HPDE6-E6E7 (cell line): ENCODE results near the gene HOXC11.

Experiments used
- DNase-seq: peaks from one replicate; pipeline ENCODE4 v3.0.0; 2011; ENCODE audit warnings: missing footprints; ENCODE audit errors: extremely low spot score

Gene HOXC11

DNA sequence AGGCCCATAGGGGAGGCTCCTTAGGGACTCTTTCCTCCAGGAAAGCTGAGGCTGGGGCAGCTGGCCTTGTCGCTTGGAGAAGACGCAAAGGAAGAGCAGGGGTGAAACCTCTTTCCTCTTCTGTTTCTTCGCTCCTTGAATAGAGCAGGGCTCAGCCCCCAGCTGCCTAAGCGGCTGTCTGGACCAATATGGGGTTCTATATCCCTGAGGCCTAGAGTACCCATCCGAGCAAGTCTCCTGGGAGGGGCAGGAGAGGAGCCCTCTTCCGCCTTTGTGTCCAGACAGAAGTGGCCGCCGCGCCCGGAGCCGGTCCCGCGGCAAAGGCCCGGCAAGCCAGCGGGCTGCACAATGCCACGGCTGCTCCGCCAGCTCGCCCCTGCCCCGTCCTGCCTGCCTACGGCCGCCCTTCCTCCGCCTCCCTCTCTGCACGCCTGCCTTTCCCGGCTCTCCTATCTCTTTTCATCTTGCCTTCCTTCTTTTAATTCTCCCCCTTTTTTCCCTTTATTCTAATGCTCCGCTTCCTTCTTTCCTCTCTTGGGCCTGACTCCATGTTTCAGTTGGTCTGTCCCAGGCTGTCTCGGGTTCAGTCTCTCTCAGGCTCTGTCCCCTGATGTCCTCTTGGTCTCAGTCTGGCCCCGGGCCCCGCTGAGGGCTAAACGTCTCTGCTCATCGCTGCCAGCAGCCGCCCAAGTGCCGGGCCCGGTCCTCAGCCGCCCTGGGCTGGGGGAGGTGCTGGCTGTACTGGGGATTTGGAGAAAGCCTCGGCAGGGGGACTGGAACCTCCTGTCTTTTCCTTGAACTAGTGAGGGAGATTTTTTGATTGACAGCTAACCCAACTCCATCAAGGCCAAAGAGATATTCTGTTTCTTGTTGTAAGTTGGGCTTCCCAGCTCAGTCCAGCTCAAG lies 24.5 kb downstream of the HOXC11 start:
- DNase-seq: no peak

DNA sequence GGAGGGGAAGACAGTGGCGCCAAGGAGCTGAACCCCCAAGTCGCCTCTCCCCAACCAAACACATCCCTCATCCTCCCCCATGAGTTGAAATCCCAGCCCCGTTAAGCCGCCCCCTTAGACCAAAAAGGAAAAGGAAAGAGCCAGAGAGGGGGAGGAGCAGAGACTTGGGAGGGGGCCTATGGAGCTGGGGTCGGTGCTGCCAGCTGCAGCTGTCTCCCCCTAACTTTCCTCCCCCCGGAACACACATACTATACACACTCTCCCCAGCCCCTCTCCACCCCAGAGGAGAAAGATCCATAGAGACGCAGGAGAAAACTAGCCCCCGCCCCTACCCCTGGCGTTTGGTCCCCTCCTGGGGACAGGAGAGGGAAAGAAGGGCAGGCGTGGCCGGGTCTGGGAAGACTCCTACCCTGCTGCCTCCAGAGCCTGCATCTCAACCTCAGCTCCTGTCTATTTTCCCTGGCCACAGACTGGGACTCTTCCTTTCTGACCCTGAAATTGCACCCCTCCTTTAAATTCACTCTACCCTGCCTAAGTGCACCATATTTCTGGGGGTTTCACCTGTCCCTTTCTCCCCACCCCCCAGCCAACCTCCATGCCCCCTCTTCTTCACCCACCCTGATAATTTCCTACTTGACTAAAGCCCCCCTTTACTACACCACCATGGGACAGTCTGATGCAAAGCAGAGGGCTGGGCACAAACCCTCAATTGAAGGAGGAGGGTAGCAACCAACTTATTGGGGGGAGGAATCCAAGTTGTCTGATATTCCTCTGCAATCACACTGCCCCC lies 25.4 kb downstream of the HOXC11 start:
- DNase-seq: no peak

GRCh38 chr12:53998900-53999236 lies 25.9 kb downstream of the HOXC11 start:
- DNase-seq: no peak

- no peak for DNase-seq
Measured at GRCh38 chr12:53999559-54000115, 26.7 kb downstream of the HOXC11 start.

- no peak for DNase-seq
Measured at GRCh38 chr12:54000116-54001114, 27.5 kb downstream of the HOXC11 start, which contains the start of gene HOXC9. Gene HOXC9, plus strand, starts transcription at chr12:54000161. Its CDS starts 28 bp downstream, at chr12:54000189.

GRCh38 chr12:54001283-54002187 lies 28.6 kb downstream of the HOXC11 start:
- DNase-seq: no peak

DNA sequence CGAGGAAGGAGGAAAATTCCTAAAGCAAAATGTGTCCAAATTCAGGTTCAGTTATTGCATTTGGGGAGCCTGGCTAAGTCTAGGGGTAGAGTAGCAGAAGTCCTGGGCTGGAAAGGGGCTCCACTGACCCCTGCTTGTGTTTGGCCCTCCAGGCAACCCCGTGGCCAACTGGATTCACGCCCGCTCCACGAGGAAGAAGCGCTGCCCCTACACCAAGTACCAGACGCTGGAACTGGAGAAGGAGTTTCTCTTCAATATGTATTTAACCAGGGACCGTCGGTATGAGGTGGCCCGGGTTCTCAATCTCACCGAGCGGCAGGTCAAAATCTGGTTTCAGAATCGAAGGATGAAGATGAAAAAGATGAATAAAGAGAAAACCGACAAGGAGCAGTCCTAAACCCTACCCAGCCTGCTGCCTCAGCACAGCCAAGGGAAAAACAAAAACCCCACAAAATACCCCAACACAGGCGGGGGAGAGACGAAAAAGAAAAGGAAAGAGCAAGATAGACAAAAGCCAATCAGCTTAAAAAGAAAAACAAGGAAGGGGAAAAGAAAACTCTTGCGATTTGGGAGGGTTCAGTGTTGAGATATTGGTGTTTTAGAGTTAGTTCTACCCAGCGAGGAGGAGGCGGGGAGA lies 29.5 kb downstream of the HOXC11 start:
- DNase-seq: no peak

GRCh38 chr12:54002915-54003389 lies 30.0 kb downstream of the HOXC11 start:
- no peak for DNase-seq

DNA sequence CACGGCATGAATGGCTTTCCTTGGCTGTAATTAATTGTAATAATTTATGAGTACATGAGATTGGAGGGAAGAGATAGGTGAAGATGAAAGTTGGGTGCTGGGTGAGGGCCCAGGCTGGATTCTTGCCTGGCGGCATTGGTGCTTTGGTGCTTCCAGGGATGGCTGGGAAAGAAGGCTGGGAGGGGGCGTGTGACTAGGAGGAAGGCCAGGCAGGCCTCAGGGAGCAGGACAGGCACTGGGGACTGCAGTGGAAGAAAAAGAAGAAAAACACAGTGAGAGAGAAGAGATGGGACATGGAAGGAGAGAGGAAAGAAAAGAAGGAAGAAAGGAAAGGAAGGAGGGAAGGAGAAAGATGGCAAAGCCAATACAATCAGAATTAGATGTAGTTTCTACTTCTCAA lies 30.7 kb downstream of the HOXC11 start:
- DNase-seq: no peak

GRCh38 chr12:54004063-54004840 lies 31.3 kb downstream of the HOXC11 start:
- no peak for DNase-seq

DNA sequence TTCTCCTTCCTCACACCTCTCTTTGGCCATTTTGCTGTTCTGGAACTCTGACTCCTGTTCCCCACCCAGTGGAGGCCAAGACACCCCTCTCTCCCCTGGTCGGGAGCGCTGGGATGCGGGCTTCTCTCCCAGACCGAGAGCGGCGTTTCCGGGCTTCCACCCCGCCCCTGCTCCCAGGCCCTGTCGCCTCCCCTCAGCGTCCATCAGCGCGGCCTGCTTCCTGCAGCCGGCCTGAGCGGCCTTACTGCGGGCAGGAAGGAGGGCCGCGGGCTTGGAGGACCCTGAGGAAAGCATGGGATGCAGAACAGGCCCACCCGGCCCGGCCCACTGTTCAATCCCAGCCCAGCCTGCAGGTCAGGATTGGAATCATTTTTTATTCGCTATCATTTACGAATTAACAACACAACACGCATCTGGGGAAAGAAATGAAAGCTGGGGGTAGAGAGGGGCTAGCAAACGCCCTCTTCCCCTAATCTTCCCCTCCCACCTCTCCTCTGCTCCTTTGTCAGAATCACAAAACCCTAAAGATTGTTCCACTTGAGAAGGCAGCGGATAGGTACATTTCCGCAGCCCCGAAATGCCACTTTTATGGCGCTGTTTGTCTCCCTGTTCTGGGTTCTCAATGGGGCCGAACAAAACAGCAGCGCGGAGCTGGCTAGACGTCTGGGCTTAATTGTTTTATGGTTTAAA lies 32.1 kb downstream of the HOXC11 start:
- no peak for DNase-seq

- DNase-seq: no peak
Measured at GRCh38 chr12:54005531-54005852, 32.6 kb downstream of the HOXC11 start.

DNA sequence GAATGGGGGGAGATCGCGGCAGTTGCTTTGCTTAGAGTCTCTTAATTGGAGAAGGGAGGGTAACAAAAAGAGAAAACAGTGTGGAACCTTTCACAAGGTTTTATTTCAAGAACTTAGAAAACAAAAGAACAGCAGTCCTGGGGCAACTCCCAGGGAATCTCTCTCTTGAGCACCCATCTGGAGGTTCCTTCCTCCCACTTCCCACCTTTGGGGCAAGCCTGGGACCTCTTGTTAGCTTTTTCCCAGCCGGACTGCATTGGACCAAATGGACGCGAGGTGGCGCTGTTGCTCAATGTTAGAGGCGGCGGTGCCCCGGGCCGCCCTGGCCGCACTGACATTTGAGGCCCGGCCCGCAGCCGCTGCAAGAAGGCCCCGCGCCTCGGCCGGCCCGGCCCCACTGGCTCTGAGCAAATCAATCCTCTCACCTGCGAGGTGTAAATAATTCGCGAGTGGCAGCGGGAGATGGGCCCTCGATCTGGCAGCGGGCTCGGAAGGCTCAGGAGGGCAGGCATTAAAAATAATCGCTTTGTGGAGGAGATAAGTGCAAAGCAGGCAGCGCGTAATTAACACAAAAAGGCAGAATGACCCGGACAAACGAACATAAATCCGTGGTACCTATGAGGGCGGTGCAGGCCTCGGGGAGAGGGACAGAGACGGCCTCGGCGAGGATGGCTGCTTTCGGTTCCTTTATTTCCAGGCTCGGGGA lies 33.1 kb downstream of the HOXC11 start:
- DNase-seq: peak; percentile 70

- DNase-seq: no peak
Measured at GRCh38 chr12:54006559-54007220, 33.8 kb downstream of the HOXC11 start.

GRCh38 chr12:54007538-54008259 lies 34.8 kb downstream of the HOXC11 start:
- no peak for DNase-seq

DNA sequence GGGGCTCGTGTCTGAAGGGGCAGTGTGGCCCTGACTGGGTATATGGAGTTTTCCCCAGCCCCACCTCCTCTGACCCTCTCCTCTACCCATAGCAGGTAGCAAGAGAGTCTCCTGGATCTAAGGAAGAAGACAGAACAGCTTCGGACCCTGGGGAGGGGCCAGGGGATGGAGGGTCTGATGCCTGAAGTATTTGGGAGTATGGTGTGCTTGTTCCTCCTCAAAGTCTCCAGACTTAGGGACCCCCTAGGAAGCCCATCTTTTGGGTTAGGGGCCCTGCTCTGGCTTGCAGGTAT lies 35.3 kb downstream of the HOXC11 start:
- DNase-seq: no peak
